TTC549 (cell line): Measurements from ENCODE around the gene VPREB3.

Experiments
- FAIRE-seq: peaks from 2 replicates; lab custom pipeline; 2012; peaks lifted over from hg19 to GRCh38; lab: Jason Lieb, UNC

Gene VPREB3

DNA sequence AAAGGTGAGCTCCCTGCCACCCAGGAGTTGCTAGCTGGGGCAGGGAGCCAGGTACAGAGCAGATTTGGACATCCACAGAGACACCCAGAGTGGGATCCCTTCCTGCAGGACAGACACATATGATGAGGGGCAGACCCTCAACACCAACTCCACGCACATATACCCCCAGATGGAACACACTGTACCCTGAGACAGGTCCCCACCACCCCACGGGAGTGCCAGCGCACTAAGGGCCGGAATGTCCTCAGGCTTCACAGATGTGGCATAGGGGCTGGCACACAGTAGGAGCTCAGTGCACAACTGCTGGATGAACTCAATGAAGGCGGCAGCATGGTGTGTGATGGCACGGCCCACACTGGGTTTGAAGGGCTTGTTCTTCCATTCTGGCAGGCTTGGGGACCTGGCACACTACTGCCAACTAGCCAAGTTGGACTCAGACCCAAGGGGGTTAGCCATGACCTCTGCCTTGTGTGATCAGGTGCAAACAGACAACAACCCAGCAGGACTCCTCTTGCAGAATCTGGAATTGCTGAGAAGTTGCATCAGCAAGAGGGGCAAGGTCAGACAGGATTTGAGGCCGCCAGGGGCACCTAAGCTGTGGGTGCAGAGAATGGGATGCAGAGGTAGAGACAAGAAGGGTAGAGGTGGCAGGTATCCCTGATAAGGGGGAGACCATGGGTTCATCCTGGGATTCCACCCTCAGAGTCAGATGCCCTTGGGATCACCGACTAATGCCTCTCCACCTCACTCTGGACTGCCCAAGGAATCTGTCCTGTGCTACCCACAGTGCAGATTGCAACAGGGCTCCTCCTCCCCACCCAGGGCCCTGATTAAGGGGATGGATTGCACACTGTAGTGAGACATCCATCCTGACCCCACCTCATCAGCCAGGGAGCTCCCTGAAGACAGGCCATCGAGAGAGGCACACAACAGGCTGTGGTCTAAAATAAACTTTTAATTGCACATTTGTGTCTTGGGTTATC, 11.0 kb upstream of the VPREB3 start:
- FAIRE-seq: no peak

DNA sequence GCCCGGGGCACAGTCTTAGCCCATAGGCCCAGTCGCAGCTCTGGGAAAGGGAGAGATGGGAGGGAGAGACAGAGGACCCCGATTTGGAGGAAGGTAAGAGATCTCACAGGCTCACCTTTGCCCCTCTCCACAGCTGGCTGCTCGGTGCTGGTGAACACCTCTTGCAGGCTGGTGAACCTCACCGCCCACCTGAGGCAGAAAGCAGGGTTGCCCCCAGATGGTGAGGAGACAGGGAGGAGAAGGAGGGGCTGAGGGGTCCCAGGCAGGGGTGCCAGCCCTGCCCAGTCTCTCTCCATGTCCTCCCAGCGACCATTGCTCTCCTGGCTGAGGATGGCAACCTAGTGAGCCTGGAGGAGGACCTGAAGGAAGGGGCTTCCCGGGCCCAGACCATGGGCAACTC, 9.7 kb upstream of the VPREB3 start:
- no peak for FAIRE-seq

DNA sequence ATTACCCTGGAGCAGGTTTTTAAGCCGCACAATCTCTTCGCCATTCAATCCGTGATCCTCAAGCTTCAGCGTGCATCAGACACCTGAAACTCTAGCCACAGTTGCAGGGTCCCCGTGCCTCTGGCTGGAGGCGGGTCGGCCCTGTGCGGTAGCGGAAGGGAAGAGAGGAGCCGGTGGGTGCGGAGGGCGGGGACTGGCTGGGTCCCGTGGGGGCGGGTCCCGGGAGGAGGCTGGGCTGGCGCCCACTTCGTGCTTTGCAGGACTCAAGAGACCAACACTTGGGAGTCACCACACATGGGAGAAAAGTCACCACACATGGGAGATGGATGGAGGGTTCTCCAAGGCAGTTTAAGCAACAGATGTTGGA, 9.3 kb upstream of the VPREB3 start:
- FAIRE-seq: no peak

DNA sequence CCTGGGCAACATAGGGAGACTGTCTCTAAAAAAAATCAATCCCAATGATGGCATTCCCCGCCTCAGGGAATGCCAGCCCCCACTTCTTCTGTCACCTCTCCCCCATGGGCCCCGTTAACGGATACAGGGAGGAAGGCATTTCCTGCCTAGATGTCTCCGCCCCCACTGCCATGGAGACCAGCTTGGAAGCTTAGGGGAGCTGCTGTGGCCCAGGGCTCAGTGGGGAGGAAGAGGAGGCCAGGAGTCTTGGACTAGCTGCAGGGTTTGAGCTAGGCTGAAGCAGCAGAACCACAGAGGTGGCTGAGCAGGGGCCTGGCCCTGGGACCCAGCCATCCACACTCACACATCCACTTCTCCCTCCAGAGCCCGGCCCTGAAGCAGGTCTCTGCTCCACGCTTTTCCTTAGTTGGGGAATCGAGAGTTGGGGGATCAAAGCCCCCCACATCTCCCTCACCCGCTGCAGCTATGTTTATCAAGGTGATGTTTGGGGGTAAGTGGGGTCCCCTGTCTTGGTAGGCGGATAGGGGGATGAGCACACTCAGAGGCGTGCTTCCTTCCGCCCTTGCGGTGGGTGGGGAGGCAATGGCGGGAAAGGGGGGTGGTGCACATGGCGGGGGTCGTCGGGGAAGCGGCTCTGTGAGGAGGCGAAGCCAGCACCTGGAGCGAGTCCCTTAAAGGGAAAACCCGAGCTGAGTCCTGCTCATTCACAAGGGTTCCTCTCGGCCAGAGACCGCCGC, 8.8 kb upstream of the VPREB3 start, which contains the start of gene C22orf15:
Gene C22orf15, plus strand, starts transcription at position 149 of the 737 bp plus-strand sequence. Its CDS starts 317 bp downstream, at position 466.
- FAIRE-seq: no peak

DNA sequence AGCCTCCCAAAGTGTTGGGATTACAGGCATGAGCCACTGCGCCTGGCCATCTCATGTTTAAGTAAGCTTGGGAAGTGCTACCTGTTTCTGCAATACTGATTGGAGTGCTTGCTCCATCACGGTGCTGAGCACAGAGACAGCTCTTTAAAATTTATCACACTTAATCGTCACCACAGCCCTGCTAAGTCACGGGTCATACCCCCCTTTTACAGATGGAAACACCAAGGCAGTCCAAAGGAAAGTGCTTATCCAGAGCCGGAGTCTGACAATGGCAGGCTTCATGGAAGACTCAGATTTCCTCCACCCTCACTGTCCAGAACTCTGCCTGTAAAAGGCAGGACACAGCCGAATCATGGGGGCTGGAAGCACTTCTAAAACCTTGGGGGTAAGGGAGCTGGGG, 5.8 kb upstream of the VPREB3 start:
- no peak for FAIRE-seq

DNA sequence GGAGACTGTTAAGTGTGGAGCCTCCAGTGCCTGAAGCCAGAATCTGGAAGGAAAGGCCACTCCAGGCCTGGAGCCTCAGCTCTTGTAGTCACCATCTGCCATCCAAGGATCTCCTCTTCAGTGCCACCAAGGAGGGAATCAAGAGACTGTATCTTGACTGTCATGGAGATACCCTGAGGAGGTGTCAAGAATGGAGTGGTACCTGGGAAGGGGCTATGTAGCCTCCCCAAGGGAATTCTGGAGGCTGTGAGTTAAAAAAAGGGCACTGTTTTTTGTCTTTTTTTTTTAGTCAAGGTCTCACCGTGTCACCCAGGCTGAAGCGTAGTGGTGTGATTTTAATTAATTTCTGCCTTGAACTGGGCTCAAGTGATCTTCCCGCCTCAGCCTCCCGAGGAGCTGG, 5.3 kb upstream of the VPREB3 start:
- FAIRE-seq: no peak

DNA sequence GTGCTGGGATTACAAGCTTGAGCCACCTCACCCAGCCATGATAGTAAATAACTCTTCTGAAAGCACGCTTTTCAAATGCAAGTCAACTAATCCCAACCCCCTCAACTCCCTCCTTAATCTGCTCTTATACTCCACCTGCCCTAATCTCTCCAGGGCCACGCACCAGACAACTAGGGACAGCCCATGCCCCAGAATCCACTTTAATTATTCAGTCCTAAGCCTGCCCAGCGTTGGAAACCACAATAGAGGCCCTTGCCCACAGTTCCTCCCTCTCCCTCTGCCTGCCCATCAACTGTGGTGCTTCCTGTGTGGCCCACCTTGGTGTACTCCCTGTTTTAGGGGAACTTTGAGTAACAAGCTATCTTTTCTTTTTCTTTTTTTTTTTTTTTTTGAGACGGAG, 2.7 kb upstream of the VPREB3 start:
- no peak for FAIRE-seq

DNA sequence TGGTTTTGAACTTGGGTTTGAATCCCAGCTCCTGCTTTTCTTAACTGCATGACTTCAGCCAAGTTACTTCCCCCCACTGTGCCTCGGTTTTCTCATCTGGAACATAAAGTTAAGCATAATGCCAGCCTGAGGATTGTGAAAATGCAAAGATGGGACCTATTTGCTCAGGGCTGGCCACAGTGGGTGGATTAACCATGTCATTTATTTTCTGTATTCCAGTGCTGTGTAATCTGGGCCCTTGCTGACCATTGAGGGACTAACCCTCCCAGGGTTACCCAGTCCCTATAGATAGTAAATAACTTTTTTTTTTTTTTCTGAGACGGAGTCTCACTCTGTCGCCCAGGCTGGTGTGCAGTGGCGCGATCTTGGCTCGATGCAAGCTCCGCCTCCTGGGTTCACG, 1.5 kb upstream of the VPREB3 start:
- FAIRE-seq: no peak

DNA sequence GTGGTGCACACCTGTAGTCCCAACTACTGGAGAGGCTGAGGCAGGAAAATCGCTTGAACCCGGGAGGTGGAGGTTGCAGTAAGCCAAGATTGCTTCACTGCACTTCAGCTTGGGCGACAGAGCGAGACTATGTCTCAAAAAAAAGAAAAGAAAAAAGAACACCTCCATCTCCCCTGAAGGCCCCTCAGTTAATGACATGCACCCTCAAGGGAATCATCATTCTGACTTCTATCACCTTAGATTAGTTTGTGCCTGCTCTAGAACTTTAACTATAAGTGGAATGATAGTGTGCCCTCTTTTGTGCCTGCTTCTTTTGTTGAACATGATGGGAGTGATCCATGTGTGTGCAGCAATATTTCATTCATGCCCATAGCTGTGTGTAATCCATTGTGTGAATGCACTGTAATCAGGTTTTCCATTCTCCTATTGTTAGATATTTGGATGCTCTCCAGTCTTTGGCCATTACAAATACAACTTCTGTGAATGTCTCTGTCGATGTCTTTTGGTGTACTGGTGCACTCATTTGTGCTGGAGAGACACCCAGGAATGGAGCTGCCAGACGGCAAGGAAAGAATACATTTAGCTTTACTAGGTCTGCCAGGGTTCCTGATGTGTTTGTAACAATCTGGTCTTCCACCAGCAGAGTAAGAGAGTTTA, 883 bp upstream of the VPREB3 start:
- no peak for FAIRE-seq

DNA sequence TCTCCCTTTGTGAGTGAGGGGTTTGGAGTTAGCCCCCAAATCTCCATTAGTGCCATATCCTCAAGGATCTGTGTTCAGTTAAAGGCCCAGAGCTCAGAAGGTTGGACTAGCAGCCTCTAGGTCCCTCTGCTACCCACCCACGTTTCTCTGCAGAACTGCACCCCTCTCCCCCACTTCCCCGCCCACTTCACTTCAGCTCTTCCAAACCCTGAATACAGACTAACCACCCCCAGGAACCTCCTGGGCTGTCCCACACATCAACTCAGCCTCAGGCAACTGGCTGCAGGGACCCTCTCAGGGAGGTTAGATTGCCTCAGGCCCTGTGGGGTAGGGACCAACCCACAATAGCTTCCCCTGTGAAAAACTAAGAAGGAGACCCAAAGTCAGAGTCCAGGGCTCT, 840 bp downstream of the VPREB3 start:
- FAIRE-seq: no peak

DNA sequence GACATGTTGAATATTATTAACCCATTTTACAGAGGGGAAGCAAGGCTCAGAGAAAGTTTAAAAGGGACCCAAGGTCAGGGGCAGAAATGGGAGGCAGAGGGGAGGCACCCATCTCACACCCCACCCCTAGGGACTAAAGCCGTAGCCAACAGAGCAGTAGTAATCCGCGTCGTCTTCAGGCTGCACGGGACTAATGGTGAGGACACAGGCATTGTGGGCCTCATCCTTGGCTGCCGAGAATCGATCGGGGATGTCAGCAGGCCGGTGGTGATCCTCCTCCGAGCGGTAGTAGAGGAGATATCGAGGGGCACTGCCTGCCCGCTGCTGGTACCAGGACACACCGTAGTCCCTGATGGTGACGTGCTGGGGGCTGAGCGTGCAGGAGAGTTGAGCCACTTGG, 1.5 kb downstream of the VPREB3 start:
- no peak for FAIRE-seq

DNA sequence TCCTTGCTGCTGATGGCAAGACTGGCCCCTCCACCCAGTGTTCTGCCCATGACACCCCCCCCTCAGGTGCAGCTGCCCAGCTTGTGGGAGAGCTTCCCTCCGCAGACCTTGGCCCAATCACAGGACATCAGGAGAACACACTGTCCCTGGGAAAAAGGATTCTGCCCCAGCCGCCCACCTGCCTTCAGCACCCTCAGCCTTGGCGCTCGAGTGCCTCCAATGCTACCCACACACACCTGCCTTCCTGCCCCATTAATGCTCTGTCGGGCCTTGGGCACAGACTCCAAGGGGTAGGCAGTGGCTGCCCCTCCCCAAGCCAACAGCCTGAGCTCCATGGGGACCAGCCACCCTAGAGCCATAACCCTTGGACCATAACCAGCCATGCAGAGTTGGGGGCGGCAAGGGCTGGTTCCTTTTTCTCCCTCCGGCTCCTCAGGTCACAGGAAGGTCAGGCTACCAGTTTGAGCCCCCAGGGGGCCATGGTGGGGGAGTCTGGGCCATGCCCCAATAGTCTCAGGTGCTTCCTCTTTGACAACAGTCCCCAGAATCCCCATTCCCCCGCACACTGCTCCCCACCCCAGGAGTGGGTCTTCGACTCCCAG, 2.0 kb downstream of the VPREB3 start:
- FAIRE-seq: no peak

DNA sequence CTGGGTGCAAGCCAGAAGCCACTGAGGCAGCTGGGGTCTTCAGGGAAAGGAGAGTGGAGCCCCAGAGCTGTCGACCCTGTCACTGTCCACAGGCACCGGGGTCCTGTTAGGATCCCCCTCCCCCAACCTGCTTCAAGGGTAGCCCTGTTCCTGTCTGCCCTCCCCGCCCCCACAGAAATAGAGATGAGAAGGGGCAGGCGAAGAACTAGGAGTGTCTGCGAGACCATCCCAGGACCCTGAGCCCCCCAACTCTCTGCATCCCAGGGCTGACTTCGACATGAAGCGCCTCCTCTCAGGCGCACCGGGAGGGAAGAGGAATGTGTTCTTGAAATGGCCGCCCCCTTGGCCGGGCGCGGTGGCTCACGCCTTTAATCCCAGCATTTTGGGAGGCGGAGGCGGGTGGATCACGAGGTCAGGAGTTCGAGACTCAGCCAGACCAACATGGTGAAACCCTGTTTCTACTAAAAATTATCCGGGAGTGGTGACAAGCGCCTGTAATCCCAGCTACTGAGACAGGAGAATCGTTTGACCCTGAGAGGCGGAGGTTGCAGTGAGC, 2.7 kb downstream of the VPREB3 start:
- no peak for FAIRE-seq

DNA sequence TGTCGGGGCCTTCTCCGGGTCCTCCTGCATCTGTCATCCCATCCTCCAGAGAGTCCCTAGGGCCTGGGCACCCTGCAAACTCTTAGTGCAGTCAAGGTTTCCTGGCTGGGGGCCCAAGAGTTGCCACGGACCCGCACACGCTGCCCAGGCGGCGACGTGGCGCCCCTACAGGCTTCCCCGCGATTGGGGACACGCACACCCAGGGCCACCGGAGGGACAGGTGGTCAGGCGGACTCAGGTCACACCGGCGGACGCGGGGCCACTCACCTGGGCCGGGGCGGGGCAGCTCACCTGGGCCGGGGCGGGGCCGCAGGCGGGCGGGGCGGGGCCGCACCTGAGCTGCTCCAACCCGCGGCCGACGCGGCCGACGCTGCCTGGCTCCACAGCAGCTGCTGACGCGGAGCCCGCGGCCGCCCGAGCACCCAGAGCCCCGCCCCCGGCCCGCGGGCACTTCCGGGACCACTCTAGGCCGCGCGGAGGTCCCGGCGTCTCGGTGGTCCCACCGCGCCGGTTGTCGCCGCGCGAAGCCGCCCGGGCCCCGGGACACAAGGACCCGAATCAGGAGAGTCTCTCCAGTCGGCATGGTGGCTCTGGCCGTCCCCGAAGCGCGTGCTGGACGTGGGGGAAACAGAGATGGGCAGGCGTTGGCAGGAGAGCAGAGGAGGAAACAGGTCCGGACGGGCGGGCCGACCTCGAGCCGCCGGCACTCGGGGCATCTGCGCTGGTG, 3.3 kb downstream of the VPREB3 start, which contains the start of gene ZNF70:
Gene ZNF70, minus strand, starts transcription at position 399 of the 727 bp plus-strand sequence. CDS start 5,972 bp downstream, outside the sequence.
- FAIRE-seq: no peak

DNA sequence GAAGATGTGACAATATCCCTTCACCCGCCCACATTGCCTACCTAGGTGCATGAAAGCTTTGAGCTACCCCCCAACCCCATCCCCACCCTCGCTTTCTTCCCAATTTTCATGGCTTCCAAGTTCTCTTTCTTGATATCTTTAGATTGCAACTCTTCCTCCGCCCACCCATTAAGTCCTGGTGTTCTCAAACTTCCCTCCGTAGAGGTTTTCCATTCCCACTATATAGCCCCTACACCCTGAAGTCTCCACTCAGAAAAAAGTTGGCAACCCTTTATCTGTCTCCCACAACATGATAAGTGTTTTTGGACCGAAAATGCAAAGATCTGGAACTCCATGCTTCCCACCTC, 3.9 kb downstream of the VPREB3 start:
- no peak for FAIRE-seq

DNA sequence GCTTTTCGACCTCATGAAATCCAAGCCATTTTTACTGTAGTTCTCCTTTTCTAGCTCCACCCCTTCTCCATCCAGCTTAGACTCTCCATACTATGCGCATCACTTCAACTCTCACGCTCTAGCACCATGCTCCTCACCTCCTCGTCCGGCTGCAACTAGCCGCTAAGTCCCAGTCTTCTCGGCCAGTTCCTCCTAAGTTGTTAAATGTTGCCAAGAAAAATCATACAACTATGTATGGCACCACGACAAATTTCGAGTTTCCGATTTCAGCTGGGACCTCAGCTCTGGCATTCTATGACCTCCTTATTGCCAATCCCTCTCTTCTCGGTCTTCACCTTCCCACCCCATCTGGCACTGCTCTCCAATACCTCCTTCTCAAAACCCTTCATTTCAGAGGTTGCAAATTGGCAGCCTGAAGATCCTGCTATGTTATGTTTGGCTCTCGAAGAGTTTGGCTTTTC, 4.4 kb downstream of the VPREB3 start:
- no peak for FAIRE-seq

DNA sequence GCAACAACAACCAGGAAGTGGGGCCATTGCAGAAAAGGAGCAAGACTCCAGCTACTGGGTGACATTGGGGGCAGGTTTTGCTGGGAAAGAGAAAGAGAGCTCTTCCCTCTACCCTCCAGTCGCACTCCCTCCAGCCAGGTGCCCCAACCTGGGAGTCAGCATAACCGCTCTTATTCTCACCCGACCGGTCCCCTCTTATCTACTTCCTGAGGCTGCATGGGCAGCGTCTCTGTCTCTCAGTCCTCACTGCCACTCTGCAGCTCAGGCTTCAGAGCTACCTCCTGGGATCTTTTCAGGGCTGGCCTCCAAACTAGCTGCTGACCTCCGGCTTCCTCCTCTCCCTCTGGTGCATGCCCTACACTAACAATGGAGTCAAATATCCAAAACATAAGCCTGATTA, 8.4 kb downstream of the VPREB3 start:
- FAIRE-seq: no peak

DNA sequence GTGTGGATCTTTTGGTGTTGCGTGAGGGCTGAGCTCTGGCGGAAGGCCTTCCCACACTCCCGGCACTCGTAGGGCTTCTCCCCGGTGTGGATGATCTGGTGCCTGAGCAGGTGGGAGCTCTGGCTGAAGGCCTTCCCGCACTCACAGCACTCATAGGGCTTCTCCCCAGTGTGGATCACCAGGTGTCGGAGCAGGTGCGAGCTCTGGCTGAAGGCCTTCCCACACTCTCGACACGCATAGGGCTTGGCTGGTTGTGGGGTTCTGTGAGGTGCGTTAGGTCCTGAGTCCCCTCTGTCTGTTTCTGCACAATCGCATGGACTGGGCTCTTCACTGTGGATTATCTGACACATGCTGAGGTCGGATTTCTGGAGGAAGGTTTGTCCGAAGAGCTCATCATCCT, 9.7 kb downstream of the VPREB3 start:
- FAIRE-seq: no peak

DNA sequence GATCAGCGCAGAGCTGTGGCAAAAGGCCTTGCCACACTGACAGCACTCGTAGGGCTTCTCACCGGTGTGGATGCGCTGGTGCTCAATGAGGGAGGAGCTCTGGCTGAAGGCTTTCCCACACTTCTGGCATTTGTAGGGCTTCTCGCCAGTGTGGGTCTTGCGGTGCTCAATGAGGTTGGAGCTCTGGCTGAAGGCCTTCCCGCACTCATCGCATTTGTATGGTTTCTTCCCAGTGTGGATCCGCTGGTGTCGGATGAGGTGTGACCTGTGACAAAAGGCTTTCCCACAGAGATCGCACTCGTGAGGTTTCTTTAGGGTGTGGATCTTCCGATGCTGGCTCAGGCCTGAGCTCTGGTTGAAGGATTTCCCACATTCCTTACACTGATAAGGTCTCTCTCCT, 10.2 kb downstream of the VPREB3 start:
- no peak for FAIRE-seq

DNA sequence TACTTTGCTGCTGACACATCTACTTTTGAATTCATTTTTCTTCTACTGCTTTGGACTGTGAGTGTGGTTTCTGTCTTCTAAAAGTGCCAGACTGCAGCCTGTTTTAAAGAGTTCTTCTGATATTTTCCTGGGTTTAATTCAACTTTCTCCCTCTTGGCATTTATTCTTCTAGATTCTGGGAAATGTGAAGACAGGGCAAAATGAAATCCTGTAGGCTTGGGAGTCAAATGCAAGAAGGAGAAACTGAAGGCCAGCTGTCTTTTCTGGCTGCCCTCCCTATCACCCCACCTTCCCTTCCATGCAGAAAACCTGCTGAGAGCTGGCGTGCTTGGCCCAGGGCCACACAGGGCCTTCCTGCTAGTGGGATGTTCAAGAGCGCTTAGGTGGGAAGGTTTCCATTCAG, 10.9 kb downstream of the VPREB3 start:
- no peak for FAIRE-seq

DNA sequence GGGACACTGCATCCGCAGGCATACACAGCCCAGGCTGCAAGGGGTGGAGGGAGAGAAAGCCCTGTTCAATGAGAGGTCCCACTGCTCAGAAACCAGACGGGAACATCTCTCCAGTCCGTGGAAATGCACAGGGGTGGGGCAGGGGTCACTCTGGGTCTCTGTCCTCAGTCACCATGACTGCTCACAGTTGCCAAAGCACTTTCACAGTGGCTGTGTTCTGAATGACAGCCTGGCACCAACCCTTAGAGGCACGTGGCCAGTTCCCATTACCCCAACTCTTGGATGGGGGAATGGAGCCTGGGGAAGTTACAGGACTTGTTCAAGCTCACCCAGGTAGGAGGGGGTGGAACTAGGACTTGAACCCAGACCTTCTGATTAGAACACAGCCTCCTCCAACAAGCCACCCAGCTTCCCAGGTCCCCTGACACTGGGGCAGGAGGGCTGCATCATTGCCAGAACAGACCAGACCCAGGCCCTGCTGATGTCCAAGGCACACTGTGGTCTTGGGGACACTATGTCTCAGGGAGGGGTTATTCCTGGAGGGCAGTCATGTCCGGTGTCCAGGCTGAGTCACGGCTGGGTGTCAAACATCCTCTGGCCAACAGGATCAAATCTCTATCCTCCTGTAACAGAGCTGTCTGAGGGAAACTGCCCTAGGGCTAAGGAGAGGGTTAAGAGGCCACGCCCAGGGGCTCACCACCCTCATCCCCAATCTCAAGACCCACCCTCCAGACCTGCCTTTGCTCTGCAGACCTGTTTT, 11.5 kb downstream of the VPREB3 start:
- no peak for FAIRE-seq
